Omental fat pad (tissue), 4 donors: ENCODE results near the gene MYLK. TPM values are rescaled to one million over a fixed set of nuclear protein-coding genes. Genes with fewer than 3 reads are reported as not detected.

ENCODE experiments used
- ATAC-seq: fragments of 150-250 bp; one replicate; pipeline ENCODE4 v1.9.1; 2016; ENCODE audit warnings: mild to moderate bottlenecking, moderate library complexity; ENCODE audit not compliant: low FRiP score
- DNase-seq: peaks from one replicate; pipeline ENCODE4 v3.0.0-alpha.2; 2019; ENCODE audit warnings: low spot score
- CTCF ChIP-seq, 3 donors: fragments of 450-650 bp; IDR thresholded peaks; one replicate each; pipeline ENCODE4 v1.5.1; 2016 to 2017; ENCODE audit warnings: antibody characterized with exemption in 3 of 3, mild to moderate bottlenecking in 3 of 3, moderate library complexity in 2 of 3
- total RNA-seq, 4 donors: library from RNA; depleted of rRNA; stranded (reverse); fragments of >200 nt; gene quantifications; one replicate each; pipeline ENCODE4 v1.1.0, GENCODE V29; 2016

Gene MYLK
- total RNA-seq, 4 donors from 2014 or later, result 26.8 to 188 (median 56.9) TPM

GRCh38 chr3:123621850-123622189 is 262.3 kb downstream of the MYLK start:
- ATAC-seq (no peak), DNase-seq (no peak)
- TF ChIP-seq CTCF (IDR thresholded peaks at IDR 0.05), result no peak

GRCh38 chr3:123621186-123621849 is 262.8 kb downstream of the MYLK start:
- no peak for ATAC-seq

GRCh38 chr3:123620343-123620742 is 263.8 kb downstream of the MYLK start:
- ATAC-seq, result no peak
- TF ChIP-seq CTCF (IDR thresholded peaks at IDR 0.05), result no peak
- no peak for DNase-seq

More at GRCh38 chr3:123621186-123621849, 262.8 kb downstream of the MYLK start:
- DNase-seq, result no peak
- TF ChIP-seq CTCF (IDR thresholded peaks at IDR 0.05), result no peak

GRCh38 chr3:123618768-123619484 is 265.2 kb downstream of the MYLK start:
- ATAC-seq (peak; percentile 47), DNase-seq (peak; percentile 74)
- no peak for TF ChIP-seq CTCF (IDR thresholded peaks at IDR 0.05)

GRCh38 chr3:123618076-123618708 is 265.9 kb downstream of the MYLK start:
- no peak for TF ChIP-seq CTCF (IDR thresholded peaks at IDR 0.05)
- no peak for ATAC-seq

GRCh38 chr3:123616593-123616992 is 267.5 kb downstream of the MYLK start:
- ATAC-seq (no peak), DNase-seq (no peak)
- TF ChIP-seq CTCF (IDR thresholded peaks at IDR 0.05), result no peak

More at GRCh38 chr3:123618076-123618708, 265.9 kb downstream of the MYLK start:
- no peak for DNase-seq
